Liver (tissue), 9 donors: ENCODE results near the gene GLT8D2. TPM values are rescaled to one million over a fixed set of nuclear protein-coding genes. Genes with fewer than 3 reads are reported as not detected.

Experiments used
- DNase-seq: peaks from one replicate; pipeline ENCODE4 v3.0.0-alpha.2; 2017; ENCODE audit warnings: low spot score
- H3K27ac ChIP-seq, 2 donors: one replicate each; pipeline ENCODE4 v1.7.0; 2013; ENCODE audit warnings: inconsistent platforms in 2 of 2, low read length in 2 of 2, control low read depth in 1 of 2, low read depth in 1 of 2, mild to moderate bottlenecking in 1 of 2
- H3K27me3 ChIP-seq, 4 donors: one replicate each; pipeline versions ENCODE4 v1.6.1 to v1.7.0; 2013; ENCODE audit warnings: low read length in 3 of 4, inconsistent platforms in 1 of 4, mild to moderate bottlenecking in 1 of 4, moderate library complexity in 1 of 4; ENCODE audit not compliant: control insufficient read depth in 4 of 4, insufficient read depth in 4 of 4
- H3K36me3 ChIP-seq, 4 donors: one replicate each; pipeline versions ENCODE4 v1.6.1 to v1.7.0; 2013; ENCODE audit warnings: low read length in 3 of 4, mild to moderate bottlenecking in 3 of 4, low read depth in 1 of 4, moderate library complexity in 1 of 4; ENCODE audit not compliant: control insufficient read depth in 4 of 4, insufficient read depth in 3 of 4
- H3K4me1 ChIP-seq, 4 donors: one replicate each; pipeline versions ENCODE4 v1.6.1 to v1.7.0; 2013; ENCODE audit warnings: low read length in 3 of 4, mild to moderate bottlenecking in 3 of 4, moderate library complexity in 1 of 4; ENCODE audit not compliant: control insufficient read depth in 4 of 4, insufficient read depth in 4 of 4
- H3K4me3 ChIP-seq, 3 donors: one replicate each; pipeline versions ENCODE4 v1.6.1 to v1.7.0; 2013; ENCODE audit warnings: low read length in 3 of 3, control low read depth in 1 of 3, low read depth in 1 of 3, mild to moderate bottlenecking in 1 of 3
- H3K9ac ChIP-seq, 2 donors: one replicate each; pipeline ENCODE4 v1.7.0; 2013; ENCODE audit warnings: low read length in 2 of 2, mild to moderate bottlenecking in 2 of 2, moderate library complexity in 2 of 2, control low read depth in 1 of 2, low read depth in 1 of 2
- H3K9me3 ChIP-seq, 4 donors: one replicate each; pipeline versions ENCODE4 v1.6.1 to v1.7.0; 2013; ENCODE audit warnings: low read length in 3 of 4; ENCODE audit not compliant: control insufficient read depth in 4 of 4
- EGR1 ChIP-seq, 2 donors: IDR thresholded peaks; 2 replicates each; pipeline ENCODE4 v1.6.1; 2016 to 2018; ENCODE audit warnings: antibody characterized with exemption in 2 of 2, low read depth in 2 of 2
- FOXA1 ChIP-seq: IDR thresholded peaks from 2 replicates; pipeline ENCODE4 v1.6.1; 2016; ENCODE audit warnings: antibody characterized with exemption
- FOXA2 ChIP-seq: IDR thresholded peaks from 2 replicates; pipeline ENCODE4 v1.6.1; 2016; ENCODE audit warnings: antibody characterized with exemption
- GABPA ChIP-seq, 2 donors: IDR thresholded peaks in 1 of 2; conservative IDR thresholded peaks in 1 of 2; 2 replicates each; pipeline ENCODE4 v1.6.1; 2016; ENCODE audit warnings: antibody characterized with exemption in 2 of 2, mild to moderate bottlenecking in 1 of 2, moderate library complexity in 1 of 2
- HNF4A ChIP-seq, 2 donors: conservative IDR thresholded peaks; 2 replicates each; pipeline ENCODE4 v1.6.1; 2016; ENCODE audit warnings: antibody characterized with exemption in 2 of 2, mild to moderate bottlenecking in 2 of 2
- HNF4G ChIP-seq: IDR thresholded peaks from 2 replicates; pipeline ENCODE4 v1.6.1; 2016; ENCODE audit warnings: antibody characterized with exemption
- JUND ChIP-seq, 2 donors: IDR thresholded peaks; 2 replicates each; pipeline ENCODE4 v1.6.1; 2016; ENCODE audit warnings: antibody characterized with exemption in 2 of 2
- NR2F2 ChIP-seq: IDR thresholded peaks from 2 replicates; pipeline ENCODE4 v1.6.1; 2016; ENCODE audit warnings: antibody characterized with exemption
- RAD21 ChIP-seq, 2 donors: IDR thresholded peaks; 2 replicates each; pipeline ENCODE4 v1.6.1; 2016; ENCODE audit warnings: antibody characterized with exemption in 2 of 2, mild to moderate bottlenecking in 2 of 2
- RXRA ChIP-seq, 2 donors: IDR thresholded peaks; 2 replicates each; pipeline ENCODE4 v1.6.1; 2017 to 2018; ENCODE audit warnings: antibody characterized with exemption in 2 of 2, mild to moderate bottlenecking in 1 of 2
- SP1 ChIP-seq: IDR thresholded peaks from 2 replicates; pipeline ENCODE4 v1.6.1; 2018; ENCODE audit warnings: antibody characterized with exemption, mild to moderate bottlenecking
- TAF1 ChIP-seq: conservative IDR thresholded peaks from 2 replicates; pipeline ENCODE4 v1.6.1; 2016; ENCODE audit warnings: antibody characterized with exemption, mild to moderate bottlenecking
- YY1 ChIP-seq: IDR thresholded peaks from 2 replicates; pipeline ENCODE4 v1.6.1; 2016; ENCODE audit warnings: antibody characterized with exemption, mild to moderate bottlenecking
- WGBS: extraction: QIAGEN DNeasy Blood & Tissue Kit; methylation state at CpG from one replicate; pipeline ENCODE4 v1.1.7; 2013; 5-methylcytosine and 5-hydroxymethylcytosine counted together
- polyA plus RNA-seq, 2 donors: library from polyadenylated mRNA; stranded (reverse) in 1 of 2; unstranded in 1 of 2; fragments of 200-250 nt in 1 of 2; fragments of >200 nt in 1 of 2; fragmentation: Nextera tagmentation in 1 of 2; extraction: Ambion mirVana in 1 of 2; gene quantifications; one replicate each; pipeline versions ENCODE4 v1.2.1 to v1.2.3, GENCODE V29; 2013 to 2015
- total RNA-seq, 2 donors: library from RNA; depleted of rRNA; stranded (reverse); fragments of >200 nt; gene quantifications; one replicate each; pipeline ENCODE4 v1.2.3, GENCODE V29; 2014
- TF ChIP-seq, protein P1 (sequence below): IDR thresholded peaks from 2 replicates; pipeline ENCODE4 v1.6.1; 2016; ENCODE audit warnings: antibody characterized with exemption, mild to moderate bottlenecking
- TF ChIP-seq, protein P2 (sequence below): IDR thresholded peaks from 2 replicates; pipeline ENCODE4 v1.6.1; 2016; ENCODE audit warnings: antibody characterized with exemption
- TF ChIP-seq, protein P3 (sequence below): IDR thresholded peaks from 2 replicates; pipeline ENCODE4 v1.6.1; 2016; ENCODE audit warnings: antibody characterized with exemption
- TF ChIP-seq, protein P4 (sequence below): fragments of 150-350 bp; IDR thresholded peaks from 2 replicates; pipeline ENCODE4 v1.5.1; 2017; ENCODE audit warnings: improper control_type of control experiment, low read depth, low read length; ENCODE audit not compliant: missing input control
- TF ChIP-seq, protein P5 (sequence below): IDR thresholded peaks from 2 replicates; pipeline ENCODE4 v1.6.1; 2016; ENCODE audit warnings: antibody characterized with exemption
- donor health status: healthy.
- donor health status: healthy.
- donor health status: healthy.
- donor health status: healthy.
- donor health status: healthy.

GLT8D2 gene
- total and polyA plus RNA-seq, 4 donors, result 0.79 to 1.4 (median 1.2) TPM

DNA sequence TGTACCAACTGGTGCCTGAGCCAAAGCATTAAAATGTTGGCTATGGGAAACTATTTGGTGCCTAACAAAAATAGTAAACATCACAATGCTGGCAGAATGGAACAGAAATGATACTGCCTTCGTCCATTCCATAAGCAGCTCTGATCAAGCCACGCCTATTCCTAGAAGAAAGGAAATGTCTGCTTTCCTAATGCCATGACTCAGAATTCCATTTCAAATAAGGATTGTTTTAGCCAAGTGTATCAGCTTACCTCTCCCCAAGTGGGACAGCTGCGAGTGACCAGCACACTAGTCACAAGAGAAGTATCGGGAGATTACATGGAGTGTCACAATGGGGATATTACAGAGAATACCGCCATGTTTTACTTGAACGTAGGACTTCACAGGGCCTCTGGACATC is 38.7 kb downstream of the GLT8D2 start:
- WGBS, result 78% methylated on average over 6 of the region's 6 CpGs
- Histone ChIP-seq H3K36me3 (no peaks in the 10 kb centered on the region), H3K4me1 (no peaks in the 10 kb centered on the region), H3K4me3 (no peak overlapping the region), H3K27me3 (no peaks in the 10 kb centered on the region), H3K27ac (no peak overlapping the region), H3K9ac (no peak overlapping the region), H3K9me3 (no peaks in the 10 kb centered on the region)
- no peak for DNase-seq
- TF ChIP-seq EGR1 (IDR thresholded peaks at IDR 0.05; ENCODE audit: low read depth in 2 of 2), result no peak
- TF ChIP-seq NR2F2, result no peak
- TF ChIP-seq, protein P1, sequence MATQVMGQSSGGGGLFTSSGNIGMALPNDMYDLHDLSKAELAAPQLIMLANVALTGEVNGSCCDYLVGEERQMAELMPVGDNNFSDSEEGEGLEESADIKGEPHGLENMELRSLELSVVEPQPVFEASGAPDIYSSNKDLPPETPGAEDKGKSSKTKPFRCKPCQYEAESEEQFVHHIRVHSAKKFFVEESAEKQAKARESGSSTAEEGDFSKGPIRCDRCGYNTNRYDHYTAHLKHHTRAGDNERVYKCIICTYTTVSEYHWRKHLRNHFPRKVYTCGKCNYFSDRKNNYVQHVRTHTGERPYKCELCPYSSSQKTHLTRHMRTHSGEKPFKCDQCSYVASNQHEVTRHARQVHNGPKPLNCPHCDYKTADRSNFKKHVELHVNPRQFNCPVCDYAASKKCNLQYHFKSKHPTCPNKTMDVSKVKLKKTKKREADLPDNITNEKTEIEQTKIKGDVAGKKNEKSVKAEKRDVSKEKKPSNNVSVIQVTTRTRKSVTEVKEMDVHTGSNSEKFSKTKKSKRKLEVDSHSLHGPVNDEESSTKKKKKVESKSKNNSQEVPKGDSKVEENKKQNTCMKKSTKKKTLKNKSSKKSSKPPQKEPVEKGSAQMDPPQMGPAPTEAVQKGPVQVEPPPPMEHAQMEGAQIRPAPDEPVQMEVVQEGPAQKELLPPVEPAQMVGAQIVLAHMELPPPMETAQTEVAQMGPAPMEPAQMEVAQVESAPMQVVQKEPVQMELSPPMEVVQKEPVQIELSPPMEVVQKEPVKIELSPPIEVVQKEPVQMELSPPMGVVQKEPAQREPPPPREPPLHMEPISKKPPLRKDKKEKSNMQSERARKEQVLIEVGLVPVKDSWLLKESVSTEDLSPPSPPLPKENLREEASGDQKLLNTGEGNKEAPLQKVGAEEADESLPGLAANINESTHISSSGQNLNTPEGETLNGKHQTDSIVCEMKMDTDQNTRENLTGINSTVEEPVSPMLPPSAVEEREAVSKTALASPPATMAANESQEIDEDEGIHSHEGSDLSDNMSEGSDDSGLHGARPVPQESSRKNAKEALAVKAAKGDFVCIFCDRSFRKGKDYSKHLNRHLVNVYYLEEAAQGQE, result no peak
- TF ChIP-seq FOXA2, result no peak
- TF ChIP-seq SP1, result no peak
- TF ChIP-seq FOXA1, result no peak
- TF ChIP-seq HNF4G, result no peak
- no peak for TF ChIP-seq JUND (IDR thresholded peaks at IDR 0.05)
- no peak for TF ChIP-seq HNF4A (conservative IDR thresholded peaks at IDR 0.05)
- TF ChIP-seq, protein P2, sequence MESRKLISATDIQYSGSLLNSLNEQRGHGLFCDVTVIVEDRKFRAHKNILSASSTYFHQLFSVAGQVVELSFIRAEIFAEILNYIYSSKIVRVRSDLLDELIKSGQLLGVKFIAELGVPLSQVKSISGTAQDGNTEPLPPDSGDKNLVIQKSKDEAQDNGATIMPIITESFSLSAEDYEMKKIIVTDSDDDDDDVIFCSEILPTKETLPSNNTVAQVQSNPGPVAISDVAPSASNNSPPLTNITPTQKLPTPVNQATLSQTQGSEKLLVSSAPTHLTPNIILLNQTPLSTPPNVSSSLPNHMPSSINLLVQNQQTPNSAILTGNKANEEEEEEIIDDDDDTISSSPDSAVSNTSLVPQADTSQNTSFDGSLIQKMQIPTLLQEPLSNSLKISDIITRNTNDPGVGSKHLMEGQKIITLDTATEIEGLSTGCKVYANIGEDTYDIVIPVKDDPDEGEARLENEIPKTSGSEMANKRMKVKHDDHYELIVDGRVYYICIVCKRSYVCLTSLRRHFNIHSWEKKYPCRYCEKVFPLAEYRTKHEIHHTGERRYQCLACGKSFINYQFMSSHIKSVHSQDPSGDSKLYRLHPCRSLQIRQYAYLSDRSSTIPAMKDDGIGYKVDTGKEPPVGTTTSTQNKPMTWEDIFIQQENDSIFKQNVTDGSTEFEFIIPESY, result no peak
- TF ChIP-seq, protein P3, sequence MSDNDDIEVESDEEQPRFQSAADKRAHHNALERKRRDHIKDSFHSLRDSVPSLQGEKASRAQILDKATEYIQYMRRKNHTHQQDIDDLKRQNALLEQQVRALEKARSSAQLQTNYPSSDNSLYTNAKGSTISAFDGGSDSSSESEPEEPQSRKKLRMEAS, result no peak
- no peak for TF ChIP-seq RAD21 (IDR thresholded peaks at IDR 0.05)
- TF ChIP-seq RXRA (IDR thresholded peaks at IDR 0.05), result no peak
- no peak for TF ChIP-seq TAF1
- TF ChIP-seq, protein P4, sequence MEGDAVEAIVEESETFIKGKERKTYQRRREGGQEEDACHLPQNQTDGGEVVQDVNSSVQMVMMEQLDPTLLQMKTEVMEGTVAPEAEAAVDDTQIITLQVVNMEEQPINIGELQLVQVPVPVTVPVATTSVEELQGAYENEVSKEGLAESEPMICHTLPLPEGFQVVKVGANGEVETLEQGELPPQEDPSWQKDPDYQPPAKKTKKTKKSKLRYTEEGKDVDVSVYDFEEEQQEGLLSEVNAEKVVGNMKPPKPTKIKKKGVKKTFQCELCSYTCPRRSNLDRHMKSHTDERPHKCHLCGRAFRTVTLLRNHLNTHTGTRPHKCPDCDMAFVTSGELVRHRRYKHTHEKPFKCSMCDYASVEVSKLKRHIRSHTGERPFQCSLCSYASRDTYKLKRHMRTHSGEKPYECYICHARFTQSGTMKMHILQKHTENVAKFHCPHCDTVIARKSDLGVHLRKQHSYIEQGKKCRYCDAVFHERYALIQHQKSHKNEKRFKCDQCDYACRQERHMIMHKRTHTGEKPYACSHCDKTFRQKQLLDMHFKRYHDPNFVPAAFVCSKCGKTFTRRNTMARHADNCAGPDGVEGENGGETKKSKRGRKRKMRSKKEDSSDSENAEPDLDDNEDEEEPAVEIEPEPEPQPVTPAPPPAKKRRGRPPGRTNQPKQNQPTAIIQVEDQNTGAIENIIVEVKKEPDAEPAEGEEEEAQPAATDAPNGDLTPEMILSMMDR, result no peak
- TF ChIP-seq, protein P5, sequence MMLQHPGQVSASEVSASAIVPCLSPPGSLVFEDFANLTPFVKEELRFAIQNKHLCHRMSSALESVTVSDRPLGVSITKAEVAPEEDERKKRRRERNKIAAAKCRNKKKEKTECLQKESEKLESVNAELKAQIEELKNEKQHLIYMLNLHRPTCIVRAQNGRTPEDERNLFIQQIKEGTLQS, result no peak
- no peak for TF ChIP-seq GABPA (IDR thresholded peaks at IDR 0.05 in 1 of 2, conservative IDR thresholded peaks at IDR 0.05 in 1 of 2)
- TF ChIP-seq YY1, result no peak
